HG02938 (cell line): Measurements from ENCODE around the gene MID2.
"Not testable (repeated sequence)": the region's sequence is repeated elsewhere in the genome, so short reads cannot be mapped to it uniquely, and the experiment has no call there.

ENCODE experiments used
- ATAC-seq: cut with Tn5 transposase; IDR thresholded peaks from one replicate; pipeline ENCODE4 v1.9.1; 2021; ENCODE audit warnings: mild to moderate bottlenecking, moderate library complexity; ENCODE audit not compliant: unreplicated experiment

MID2 gene, protein sequence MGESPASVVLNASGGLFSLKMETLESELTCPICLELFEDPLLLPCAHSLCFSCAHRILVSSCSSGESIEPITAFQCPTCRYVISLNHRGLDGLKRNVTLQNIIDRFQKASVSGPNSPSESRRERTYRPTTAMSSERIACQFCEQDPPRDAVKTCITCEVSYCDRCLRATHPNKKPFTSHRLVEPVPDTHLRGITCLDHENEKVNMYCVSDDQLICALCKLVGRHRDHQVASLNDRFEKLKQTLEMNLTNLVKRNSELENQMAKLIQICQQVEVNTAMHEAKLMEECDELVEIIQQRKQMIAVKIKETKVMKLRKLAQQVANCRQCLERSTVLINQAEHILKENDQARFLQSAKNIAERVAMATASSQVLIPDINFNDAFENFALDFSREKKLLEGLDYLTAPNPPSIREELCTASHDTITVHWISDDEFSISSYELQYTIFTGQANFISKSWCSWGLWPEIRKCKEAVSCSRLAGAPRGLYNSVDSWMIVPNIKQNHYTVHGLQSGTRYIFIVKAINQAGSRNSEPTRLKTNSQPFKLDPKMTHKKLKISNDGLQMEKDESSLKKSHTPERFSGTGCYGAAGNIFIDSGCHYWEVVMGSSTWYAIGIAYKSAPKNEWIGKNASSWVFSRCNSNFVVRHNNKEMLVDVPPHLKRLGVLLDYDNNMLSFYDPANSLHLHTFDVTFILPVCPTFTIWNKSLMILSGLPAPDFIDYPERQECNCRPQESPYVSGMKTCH

GRCh38 chrX:107825698-107826237, at the start of gene MID2:
Gene MID2 (plus strand): TSS chrX:107825866. CDS start chrX:107826427, 561 bp downstream.
- ATAC-seq = peak; percentile 29

DNA sequence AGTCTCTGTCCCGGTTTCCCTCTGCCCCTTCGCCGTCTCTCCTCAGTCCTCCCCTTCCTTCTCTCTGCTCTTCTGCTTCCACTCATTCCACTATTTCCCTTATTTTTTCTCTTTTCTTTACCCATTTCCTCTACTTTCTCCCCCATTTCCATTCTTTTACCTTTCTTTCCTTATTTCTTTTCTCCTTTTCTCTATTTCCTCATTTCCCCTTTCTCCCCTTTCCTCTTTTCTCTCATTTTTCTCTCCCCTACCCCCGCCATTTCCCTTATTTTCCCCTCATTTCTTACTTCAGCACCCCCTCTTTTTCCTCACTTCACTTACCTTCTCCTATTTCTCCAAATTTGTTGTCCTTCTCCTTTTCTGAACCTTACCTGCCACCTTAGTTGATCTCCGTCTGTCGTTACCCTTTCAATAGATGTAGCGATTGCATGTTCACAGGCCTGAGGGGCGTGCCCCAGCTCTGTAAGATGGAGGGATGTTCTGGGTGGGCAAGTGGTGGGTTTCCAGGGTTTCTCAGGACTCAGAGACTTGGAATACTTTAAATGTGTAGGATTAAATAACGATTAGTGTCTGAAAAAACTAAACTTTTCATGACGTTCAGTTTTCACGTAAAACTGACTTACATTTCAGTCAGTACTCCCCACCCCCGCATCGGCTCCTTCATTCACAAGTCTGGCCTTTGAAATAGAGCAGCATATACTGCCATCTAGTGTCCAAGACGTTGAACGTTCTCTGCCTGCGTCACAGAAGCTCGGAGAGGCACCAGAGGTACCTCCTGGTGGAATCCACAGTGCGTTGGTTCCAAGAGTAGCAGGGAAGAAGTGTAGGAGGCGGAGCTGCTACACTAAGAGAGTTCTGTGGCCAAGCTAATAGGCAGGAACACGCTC, 48.8 kb upstream of the MID2 start:
- peak; percentile 75 for ATAC-seq

- no peak for ATAC-seq
These were observed 48.2 kb upstream of the MID2 start, which contains the start of gene NCBP2L for GRCh38 chrX:107777536-107777832. Gene NCBP2L (plus strand): TSS chrX:107777733. CDS start chrX:107794221, 16,488 bp downstream.

DNA sequence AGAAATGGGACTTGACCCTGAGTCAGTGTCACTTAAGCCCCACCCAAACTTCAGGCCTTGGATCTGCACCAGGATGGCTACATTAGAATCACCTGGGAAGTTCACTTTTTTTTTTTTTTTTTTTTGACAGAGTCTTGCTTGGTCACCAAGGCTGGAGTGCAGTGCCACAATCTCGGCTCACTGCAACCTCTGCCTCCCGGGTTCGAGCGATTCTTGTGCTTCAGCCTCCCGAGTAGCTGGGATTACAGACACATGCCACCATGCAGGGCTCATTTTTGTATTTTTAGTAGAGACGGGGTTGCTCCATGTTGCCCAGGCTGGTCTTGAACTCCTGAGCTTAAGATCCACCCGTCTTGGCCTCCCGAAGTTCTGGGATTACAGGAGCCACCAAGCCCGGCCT, 45.1 kb upstream of the MID2 start:
- no peak for ATAC-seq

GRCh38 chrX:107787827-107788226, 37.8 kb upstream of the MID2 start:
- ATAC-seq = no peak

- no peak for ATAC-seq
These were observed 21.2 kb upstream of the MID2 start for GRCh38 chrX:107804427-107804826.

GRCh38 chrX:107805179-107805578, 20.5 kb upstream of the MID2 start:
- ATAC-seq = no peak

DNA sequence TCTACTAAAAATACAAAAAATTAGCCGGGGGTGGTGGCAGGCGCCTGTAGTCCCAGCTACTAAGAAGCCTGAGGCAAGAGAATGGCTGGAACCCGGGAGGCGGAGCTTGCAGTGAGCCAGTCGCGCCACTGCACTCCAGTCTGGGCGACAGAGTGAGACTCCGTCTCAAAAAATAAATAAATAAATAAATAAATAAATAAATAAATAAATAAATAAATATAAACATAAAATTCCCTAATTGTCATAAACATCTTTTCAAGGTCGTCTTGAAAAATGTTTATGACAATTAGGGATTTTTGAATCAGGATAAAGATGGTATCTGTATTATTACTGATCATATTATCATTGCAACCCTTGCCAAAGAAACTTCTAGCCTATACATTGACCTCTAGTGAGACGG, 15.6 kb upstream of the MID2 start:
- ATAC-seq = not testable (repeated sequence)

DNA sequence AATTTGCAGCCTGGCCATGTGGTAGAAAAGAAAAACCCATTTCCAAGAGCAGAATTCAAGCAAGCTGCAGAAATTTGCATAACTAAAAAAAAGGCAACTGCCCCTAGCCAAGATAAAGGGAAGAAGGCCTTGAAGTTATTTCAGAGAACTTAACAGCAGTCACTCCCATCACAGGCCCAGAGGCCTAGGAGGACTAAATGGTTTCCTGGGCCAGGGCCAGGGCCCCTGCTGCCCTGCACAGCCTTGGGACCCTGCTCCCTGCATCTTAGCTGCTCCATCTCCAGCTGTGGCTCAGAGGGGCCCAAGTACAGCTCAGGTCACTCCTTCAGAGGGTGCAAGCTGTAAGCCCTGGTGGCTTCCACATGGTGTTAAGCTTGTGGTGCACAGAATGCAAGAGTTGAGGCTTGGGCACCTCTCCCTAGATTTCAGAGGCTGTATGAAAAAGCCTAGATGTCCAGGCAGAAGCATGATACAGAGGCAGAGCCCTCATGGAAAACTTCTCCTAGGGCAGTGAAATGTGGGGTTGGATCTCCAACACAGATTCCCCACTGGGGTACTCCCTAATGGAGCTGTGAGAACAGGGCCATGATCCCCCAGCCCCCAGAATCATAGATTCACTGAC, 6.7 kb upstream of the MID2 start:
- no peak for ATAC-seq

GRCh38 chrX:107823042-107823441, 2.6 kb upstream of the MID2 start:
- no peak for ATAC-seq

DNA sequence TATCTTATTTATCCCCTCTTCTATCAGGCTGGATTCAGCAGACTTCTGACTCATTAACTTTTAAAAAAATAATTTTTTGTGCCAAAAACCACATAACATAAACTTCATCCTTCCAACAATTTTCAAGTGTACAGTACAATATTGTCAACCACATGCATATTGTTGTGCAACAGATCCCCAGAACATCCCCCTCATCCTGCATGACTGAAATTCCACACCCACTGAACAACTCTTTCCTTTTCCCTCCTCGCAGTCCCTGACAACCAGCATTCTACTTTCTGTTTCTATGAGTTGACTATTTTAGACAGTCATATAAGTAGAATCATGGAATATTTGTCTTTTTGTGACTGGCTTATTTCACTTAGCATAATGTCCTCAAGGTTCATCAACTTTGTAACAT, 2.2 kb upstream of the MID2 start:
- no peak for ATAC-seq

DNA sequence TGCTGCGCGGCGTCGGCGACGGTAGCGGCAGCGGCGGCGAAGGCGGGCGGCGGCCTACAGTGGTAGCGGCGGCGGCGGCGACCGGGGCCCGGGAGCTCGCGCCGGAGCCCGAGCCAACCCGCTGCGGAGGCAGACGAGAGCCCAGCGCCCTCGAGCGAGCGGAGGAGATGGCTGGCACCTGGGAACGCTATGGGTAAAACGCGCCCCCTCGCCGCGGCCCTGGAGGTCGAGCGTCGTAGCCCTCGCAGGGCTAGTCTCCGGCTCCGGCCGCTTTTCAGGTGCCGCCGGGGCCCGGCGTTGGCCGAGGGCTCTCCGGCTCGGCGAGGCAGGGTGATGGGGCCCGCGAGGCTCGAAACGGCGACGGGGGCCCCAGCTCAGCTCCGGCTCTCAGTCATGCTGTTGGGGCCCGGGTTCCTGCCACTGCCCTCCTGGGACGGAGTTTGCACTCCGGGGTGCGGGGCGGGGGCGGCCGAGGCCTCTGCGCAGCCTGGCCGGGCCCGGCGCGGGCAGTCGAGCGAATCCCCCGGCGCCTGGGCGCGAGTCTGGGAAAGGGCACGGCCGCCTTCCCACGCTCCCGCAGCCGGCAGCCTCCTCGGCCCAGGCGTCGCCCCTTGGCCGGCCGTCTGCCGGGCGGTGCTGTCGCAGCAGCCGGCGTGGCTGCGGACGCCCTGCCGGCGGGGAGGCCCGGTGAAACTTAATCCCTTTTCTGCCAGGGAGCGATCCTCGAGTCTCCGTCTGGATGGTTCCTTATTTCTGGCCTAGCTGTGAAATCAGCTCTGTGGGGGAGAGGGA, 768 bp downstream of the MID2 start:
- ATAC-seq = peak; percentile 60

DNA sequence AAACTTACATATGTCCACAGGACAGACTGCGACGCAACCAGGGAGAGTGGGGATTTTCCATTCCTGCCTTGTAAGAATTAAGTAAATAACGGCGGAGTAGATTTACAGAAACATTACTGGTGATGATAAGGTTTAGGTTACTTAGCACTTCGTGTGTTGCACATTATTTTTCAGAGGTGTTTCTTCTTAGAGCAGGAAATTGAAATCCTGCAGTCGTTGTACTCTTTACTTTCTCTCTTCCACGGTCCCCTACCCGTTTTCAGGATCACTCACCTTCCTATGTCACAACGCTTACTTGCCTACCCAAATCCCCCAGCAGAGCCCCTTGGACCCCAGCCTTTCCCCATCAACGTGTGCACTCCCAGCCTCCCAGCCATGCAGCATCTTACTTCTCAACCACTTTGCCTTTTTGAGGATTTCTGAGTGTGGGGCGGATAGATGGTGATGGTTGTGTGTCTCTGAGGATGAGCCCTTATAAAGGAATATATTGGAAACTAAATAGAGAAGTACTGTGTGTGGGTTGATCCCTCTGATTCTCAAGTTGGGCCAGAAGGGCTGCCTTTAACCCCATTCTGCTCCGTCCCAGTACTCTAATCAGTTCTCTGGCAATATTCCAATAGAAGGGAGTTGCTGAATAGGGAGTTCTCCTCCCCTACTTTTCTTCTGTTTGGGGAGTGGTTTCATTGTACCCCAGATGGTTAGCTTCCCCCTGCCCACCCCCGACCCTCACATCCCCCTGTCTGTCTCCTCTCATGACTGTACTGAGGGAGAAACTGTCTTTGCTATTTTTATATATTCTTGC, 1.6 kb downstream of the MID2 start:
- ATAC-seq = no peak

DNA sequence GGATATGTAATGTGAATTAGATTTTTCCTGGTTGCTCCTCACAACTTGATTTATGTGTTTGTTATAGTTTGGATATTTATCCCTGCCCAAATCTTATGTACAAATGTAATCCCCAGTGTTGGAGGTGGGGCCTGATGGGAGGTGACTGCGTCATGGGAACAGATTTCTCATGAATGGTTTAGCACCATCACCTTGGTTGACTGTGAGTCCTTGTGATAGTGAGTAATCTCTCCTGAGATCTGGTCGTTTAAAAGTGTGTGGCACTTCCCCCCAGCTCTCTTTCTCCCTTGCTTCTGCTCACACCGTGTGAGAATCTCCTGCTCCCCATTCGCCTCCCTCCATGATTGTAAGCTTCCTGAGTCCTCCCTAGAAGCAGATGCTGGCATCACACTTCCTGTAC, 2.2 kb downstream of the MID2 start:
- ATAC-seq = no peak

- ATAC-seq = no peak
These were observed 4.2 kb downstream of the MID2 start for GRCh38 chrX:107829878-107830277.

GRCh38 chrX:107831071-107831730, 5.5 kb downstream of the MID2 start:
- no peak for ATAC-seq

DNA sequence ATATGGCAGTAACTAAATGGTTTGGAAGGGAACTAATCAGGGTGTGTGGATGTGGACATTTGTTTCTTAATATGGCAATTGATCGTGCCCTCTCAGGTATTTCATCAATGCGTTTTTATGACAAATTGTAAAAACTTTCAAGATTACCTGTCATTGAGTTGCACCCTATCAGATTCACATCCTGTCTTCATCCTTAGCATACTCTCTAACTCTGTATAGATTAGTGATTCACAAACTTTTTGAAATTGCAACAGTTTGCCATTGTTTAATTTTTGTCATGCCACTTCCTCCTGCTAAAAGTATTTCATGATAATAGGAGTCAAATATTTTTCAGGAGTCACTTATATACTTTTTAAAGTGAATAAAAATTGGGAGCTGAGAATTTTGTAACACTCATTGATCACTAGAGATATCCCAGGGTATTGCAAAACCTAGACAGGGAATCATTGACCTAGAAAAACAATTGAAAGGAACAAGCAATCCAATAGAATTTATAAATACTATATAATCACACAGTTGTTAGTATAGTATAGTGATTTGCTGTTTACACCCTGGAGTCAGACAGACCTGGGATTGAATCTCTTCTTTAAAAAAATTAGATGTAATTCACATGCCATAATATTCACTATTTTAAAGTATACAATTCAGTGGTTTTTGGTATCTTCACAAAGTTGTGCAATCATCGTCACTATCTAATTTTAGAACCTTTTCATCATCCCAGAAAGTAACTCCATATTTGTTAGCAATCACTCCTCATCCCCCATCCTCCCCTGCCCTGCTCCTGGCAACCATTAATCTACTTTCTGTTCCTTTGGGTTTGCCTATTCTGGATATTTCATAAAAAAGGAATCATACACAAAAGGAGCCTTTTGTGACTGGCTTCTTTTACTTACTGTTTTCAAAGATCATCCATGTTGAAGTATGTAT, 8.9 kb downstream of the MID2 start:
- ATAC-seq = no peak
